HG02588 (cell line): ENCODE results near the gene TRPM2.

ENCODE experiments used
- ATAC-seq: cut with Tn5 transposase; IDR thresholded peaks from one replicate; pipeline ENCODE4 v1.9.1; 2021; ENCODE audit warnings: mild to moderate bottlenecking, moderate library complexity; ENCODE audit not compliant: unreplicated experiment

The TRPM2 gene

GRCh38 chr21:44456214-44456914 is 102.9 kb downstream of the TRPM2 start:
- ATAC-seq: no peak

- ATAC-seq: no peak
These were observed 103.7 kb downstream of the TRPM2 start for GRCh38 chr21:44456915-44457736.

- ATAC-seq: no peak
These were observed 105.7 kb downstream of the TRPM2 start for GRCh38 chr21:44458971-44459711.

GRCh38 chr21:44459712-44460440 is 106.5 kb downstream of the TRPM2 start:
- no peak for ATAC-seq

DNA sequence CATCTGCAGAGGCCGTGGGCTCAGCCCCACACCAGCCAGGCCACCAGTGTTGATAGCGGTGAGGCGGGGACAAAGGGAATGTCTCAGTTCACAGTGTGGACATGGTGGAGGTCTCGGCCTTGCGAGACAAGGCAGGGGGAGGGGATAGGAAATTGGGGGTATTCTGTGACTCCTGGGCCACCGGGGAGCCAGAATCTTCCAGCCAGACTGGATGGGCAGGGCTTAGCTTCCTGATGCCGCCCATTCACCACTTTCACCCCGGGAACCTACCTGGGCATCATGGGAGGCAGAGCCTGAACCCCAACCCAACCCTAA is 107.0 kb downstream of the TRPM2 start:
- no peak for ATAC-seq

GRCh38 chr21:44461005-44461404 is 107.6 kb downstream of the TRPM2 start:
- ATAC-seq: no peak

- no peak for ATAC-seq
These were observed 108.1 kb downstream of the TRPM2 start for GRCh38 chr21:44461464-44462001.

GRCh38 chr21:44462086-44462833 is 108.8 kb downstream of the TRPM2 start:
- ATAC-seq: no peak

- ATAC-seq: no peak
These were observed 109.4 kb downstream of the TRPM2 start for GRCh38 chr21:44462834-44463200.

GRCh38 chr21:44463724-44464123 is 110.3 kb downstream of the TRPM2 start:
- no peak for ATAC-seq

DNA sequence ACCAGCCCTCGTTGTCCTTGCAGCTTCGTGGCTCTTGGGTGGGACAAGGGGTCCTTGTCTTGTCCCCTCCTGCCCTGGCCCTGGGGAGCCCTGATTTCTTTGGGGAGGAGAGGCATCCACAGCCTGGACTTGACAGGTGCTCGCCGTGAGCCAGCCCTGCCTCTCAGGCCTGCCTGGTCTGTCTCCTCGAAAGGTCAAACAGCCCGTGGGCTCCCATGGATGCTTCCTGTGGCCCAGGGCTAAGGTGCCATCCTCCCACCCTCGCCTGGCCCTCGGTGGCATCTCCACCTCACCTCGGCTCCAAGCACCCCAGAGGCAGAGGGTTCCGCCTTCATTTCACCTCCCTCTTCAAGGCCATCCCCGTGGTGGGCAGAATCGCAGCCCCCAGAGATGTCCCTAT is 110.9 kb downstream of the TRPM2 start:
- ATAC-seq: no peak

DNA sequence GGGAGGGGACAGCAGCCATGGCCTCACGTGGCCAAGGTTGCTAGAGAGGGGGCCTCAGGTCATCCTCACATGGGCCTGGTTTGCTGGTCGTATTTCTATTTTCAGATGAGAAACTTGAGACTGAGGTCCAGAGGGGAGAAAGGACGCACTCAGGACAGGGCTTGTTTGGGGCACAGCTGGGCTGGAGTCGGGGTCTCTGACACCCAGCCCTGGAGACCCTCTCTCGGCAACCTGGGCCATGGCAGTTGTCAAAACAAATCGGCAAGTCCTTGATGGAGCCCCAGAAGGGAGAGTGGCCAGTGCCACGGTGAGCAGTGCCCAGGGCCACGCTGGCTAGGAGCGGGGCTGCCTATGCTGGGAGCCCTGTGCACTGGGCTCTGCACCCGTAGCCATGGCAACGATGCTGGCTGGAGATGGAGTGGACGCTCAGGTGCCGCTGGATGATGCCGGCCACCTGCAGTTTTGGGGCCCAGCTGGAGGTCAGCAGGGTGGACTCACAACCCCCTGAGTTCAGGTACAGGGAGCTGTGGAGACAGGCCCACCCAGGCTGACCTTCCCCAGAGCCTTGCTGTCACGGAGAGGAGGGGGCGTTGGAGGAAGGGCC is 113.0 kb downstream of the TRPM2 start:
- ATAC-seq: no peak

DNA sequence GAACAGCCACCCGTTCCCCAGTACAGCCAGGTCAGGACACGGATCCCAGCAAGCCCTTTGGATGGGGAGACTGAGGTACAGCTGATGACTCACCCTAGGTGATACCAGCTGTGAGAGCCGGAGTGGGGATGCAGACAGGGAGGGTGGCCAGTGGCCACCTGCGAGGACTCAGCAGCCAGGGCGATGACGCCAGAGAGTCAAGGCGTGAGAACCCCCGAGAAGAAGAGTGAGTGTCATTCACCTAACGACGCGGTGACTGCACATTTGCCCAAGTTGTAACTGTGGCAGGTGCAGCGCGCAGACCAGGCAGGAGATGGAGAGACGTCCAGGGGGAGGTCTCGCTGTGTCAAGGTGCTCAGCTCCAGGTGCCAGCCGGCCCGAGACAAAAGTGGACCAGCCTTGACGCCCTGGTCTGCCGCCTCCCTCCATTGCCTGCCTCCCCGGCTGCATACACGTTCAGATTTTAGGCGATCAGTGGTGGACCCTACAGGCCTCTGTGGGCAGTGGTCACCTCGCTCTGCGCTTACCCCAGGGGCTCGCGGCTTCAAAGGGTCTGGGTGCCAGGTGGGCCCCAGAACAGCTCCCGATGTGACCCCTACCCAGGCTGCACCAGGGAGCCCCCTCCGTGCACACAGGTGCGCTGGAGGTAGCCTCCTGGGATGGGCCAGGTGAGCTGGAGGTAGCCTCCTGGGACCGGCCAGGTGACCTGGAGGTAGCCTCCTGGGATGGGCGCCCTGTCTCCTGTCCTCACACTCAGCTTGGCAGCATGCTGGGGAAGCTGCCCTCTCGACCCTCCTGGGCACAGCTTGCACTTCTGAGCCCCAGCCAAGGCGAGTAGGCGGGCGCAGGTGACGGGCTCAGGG is 113.8 kb downstream of the TRPM2 start:
- no peak for ATAC-seq

DNA sequence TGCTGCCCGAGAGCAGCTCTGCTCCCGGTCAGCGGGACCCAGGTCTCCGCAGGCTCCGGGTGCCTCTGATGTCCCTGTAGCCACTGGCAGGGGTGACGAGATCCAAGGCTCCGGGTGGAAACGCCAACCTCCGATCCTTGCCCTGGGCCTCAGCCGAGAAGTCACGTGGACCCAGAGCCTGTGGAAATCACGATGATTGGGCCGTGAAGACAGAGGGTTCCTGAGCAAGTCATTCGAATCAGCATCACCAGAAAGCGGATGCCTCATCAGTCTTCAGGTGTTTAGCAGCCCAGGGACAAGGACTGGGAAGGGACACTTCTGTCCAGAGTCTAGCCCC is 114.4 kb downstream of the TRPM2 start:
- ATAC-seq: no peak

DNA sequence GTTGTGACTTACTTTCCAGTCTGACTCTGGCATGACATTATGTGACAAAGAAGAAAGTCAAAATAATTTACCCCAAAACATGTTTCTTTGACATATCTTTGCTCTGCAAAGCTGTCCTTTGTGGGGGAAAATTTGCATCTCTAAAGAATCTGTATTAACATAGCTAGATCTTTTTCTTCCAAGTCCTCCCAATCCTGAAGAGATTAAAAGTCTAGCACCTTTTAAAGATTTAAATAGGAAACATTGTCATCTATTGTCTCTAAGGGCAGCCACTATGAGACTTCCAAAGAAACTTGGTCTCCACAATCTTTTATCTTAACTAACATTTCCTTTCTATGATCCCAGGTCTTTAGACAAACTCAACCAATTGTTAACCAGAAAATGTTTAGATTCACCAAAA is 117.9 kb downstream of the TRPM2 start:
- no peak for ATAC-seq

DNA sequence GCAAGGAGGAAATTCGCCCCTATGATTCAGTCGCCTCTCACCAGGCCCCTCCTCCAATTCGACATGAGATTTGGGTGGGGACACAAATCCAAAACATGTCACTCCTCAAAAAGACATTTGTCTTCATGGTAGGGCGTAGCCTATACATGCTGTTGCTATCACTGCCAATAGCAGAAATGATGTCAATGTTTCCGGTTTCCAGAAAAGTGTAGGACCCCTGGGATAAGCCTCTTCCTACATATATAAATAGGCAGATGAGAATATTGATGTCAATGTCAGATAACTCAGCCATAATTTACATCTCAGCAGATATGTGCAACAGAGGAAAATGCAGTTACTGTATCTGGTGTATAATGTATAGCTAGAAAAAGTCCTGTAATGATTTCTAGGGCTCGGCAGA is 118.6 kb downstream of the TRPM2 start:
- ATAC-seq: no peak

GRCh38 chr21:44473915-44474555 is 120.6 kb downstream of the TRPM2 start:
- no peak for ATAC-seq

DNA sequence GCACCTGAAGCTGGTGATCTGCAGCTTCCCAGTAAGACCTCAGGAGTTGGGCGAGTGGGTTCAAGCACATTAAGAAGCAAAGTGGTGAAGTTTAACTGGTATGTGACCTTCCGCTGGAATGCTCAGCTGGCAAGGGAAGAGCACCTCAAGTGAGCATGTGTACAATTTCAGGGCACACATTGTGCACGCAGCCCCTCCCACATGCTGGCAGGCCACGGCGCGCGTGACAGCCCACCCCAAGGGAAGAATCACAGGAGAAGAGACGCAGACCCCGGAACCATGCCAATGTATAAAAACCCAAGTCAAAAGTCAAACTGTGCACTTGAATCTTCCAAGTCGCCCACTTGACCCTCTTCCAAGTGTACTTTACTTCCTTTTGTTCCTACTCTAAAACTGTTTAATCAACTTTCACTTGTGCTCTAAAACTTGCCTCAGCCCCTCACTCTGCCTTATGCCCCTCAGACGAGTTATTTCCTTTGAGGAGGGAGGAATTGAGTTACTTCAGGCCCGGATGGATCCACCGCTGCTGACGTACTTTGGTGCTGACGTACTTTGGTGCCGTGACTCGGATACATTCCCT is 121.9 kb downstream of the TRPM2 start:
- no peak for ATAC-seq
